ENCODE measurements around the gene TMOD2. TPM values are rescaled to one million over a fixed set of nuclear protein-coding genes. Genes with fewer than 3 reads are reported as not detected.
A peak's percentile ranks its signal among the peaks of the same experiment; 100 is the strongest.

Gene TMOD2
- total RNA-seq, 1 donor from 2014 or later, result 4.1 TPM

- Histone ChIP-seq H3K27me3 (ENCODE audit: control insufficient read depth, insufficient read depth, low read length) (no peaks in the 10 kb centered on the region), H3K4me3 (ENCODE audit: low read depth, low read length) (no peak overlapping the region), H3K36me3 (ENCODE audit: control insufficient read depth, insufficient read depth, low read length) (no peaks in the 10 kb centered on the region)
- no peak for TF ChIP-seq CTCF (IDR thresholded peaks at IDR 0.05; ENCODE audit: insufficient read depth, low read length, poor library complexity, severe bottlenecking)
- no peak for DNase-seq (ENCODE audit: low read depth)
These were observed 90.9 kb downstream of the TMOD2 start for GRCh38 chr15:51842265-51842664.

- no peak overlapping the region for H3K4me3 ChIP-seq (ENCODE audit: low read depth, low read length)
- no peak for TF ChIP-seq CTCF (IDR thresholded peaks at IDR 0.05; ENCODE audit: insufficient read depth, low read length, poor library complexity, severe bottlenecking)
- H3K36me3 ChIP-seq (ENCODE audit: control insufficient read depth, insufficient read depth, low read length), result no peaks in the 10 kb centered on the region
- H3K27me3 ChIP-seq (ENCODE audit: control insufficient read depth, insufficient read depth, low read length), result no peaks in the 10 kb centered on the region
- peak; percentile 47 for DNase-seq (ENCODE audit: low read depth)
These were observed 91.7 kb downstream of the TMOD2 start for GRCh38 chr15:51842852-51843737.

- no peak for DNase-seq (ENCODE audit: low read depth)
- H3K36me3 ChIP-seq (ENCODE audit: control insufficient read depth, insufficient read depth, low read length), result no peaks in the 10 kb centered on the region
- no peak for TF ChIP-seq CTCF (IDR thresholded peaks at IDR 0.05; ENCODE audit: insufficient read depth, low read length, poor library complexity, severe bottlenecking)
- no peak overlapping the region for H3K4me3 ChIP-seq (ENCODE audit: low read depth, low read length)
- no peaks in the 10 kb centered on the region for H3K27me3 ChIP-seq (ENCODE audit: control insufficient read depth, insufficient read depth, low read length)
These were observed 93.5 kb downstream of the TMOD2 start for GRCh38 chr15:51844747-51845426.

GRCh38 chr15:51846066-51846462 lies 94.7 kb downstream of the TMOD2 start:
- H3K27me3 ChIP-seq (ENCODE audit: control insufficient read depth, insufficient read depth, low read length), result no peaks in the 10 kb centered on the region
- no peak overlapping the region for H3K4me3 ChIP-seq (ENCODE audit: low read depth, low read length)
- no peaks in the 10 kb centered on the region for H3K36me3 ChIP-seq (ENCODE audit: control insufficient read depth, insufficient read depth, low read length)
- DNase-seq (ENCODE audit: low read depth), result no peak
- no peak for TF ChIP-seq CTCF (IDR thresholded peaks at IDR 0.05; ENCODE audit: insufficient read depth, low read length, poor library complexity, severe bottlenecking)

- no peak for TF ChIP-seq CTCF (IDR thresholded peaks at IDR 0.05; ENCODE audit: insufficient read depth, low read length, poor library complexity, severe bottlenecking)
- DNase-seq (ENCODE audit: low read depth), result no peak
- no peak overlapping the region for H3K4me3 ChIP-seq (ENCODE audit: low read depth, low read length)
These were observed 95.2 kb downstream of the TMOD2 start for GRCh38 chr15:51846463-51847230.

More at GRCh38 chr15:51846463-51847230, 95.2 kb downstream of the TMOD2 start:
- Histone ChIP-seq H3K36me3 (ENCODE audit: control insufficient read depth, insufficient read depth, low read length) (no peaks in the 10 kb centered on the region), H3K27me3 (ENCODE audit: control insufficient read depth, insufficient read depth, low read length) (no peaks in the 10 kb centered on the region)
